GM12872 (cell line): ENCODE results near the gene LAIR2.

Experiments
- TF ChIP-seq, protein P1 (sequence below): IDR thresholded peaks from 3 replicates; pipeline ENCODE4 v1.5.1; 2011; ENCODE audit warnings: low read depth, mild to moderate bottlenecking, low read length, moderate library complexity; ENCODE audit not compliant: insufficient read depth

LAIR2 gene

DNA sequence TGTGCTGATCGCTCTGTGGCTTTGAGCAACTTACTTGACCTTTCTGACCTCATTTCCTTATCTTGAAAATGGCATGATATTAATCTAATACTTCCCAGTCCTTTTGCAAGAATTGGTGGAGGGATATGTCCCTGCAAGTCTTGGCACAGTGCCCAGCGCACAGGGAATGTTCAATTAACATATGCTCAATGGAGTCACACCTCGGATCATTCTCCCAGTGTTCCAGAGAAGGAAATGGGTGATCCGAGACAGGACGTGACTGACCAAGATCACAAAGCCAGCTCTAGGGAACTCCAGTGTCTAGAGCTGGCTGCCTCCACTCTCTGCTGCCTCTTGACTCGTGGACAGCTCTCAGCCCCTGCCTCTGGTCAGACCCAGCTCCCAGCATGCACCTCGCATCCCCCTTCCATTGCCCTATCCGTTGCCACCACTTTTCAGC, 33.1 kb upstream of the LAIR2 start:
- TF ChIP-seq, protein P1, sequence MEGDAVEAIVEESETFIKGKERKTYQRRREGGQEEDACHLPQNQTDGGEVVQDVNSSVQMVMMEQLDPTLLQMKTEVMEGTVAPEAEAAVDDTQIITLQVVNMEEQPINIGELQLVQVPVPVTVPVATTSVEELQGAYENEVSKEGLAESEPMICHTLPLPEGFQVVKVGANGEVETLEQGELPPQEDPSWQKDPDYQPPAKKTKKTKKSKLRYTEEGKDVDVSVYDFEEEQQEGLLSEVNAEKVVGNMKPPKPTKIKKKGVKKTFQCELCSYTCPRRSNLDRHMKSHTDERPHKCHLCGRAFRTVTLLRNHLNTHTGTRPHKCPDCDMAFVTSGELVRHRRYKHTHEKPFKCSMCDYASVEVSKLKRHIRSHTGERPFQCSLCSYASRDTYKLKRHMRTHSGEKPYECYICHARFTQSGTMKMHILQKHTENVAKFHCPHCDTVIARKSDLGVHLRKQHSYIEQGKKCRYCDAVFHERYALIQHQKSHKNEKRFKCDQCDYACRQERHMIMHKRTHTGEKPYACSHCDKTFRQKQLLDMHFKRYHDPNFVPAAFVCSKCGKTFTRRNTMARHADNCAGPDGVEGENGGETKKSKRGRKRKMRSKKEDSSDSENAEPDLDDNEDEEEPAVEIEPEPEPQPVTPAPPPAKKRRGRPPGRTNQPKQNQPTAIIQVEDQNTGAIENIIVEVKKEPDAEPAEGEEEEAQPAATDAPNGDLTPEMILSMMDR = no peak

DNA sequence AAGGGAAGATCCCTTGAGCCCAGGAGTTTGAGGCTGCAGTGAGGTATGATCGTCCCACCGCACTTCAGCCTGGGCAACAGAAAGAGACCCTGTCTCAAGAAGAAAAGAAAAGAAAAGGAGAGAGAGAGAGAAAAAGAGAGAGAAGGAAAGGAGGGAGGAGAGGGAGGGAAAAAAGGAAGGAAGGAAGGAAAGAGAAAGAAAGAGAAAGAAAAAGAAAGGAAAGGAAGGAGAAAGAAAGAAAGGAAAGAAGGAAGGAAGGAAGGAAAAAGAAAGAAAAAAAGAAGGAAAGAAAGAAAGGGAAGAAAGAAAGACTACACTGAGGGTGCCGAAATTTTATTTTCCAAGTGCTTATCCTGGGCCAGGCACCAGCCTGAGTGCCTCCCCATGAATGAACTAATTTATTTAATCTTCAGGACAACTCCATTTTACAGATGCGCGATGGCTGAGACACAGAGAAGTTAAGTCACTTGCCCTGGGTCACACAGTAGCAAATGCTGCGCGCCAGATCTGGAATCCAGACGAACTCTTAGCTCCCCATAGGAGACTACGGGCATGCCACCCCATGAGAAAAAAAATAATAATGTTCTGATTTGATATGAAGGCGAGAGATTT, 32.2 kb upstream of the LAIR2 start:
- TF ChIP-seq, protein P1 = no peak

- TF ChIP-seq, protein P1 = no peak
Observed at GRCh38 chr19:54470991-54471782, 31.4 kb upstream of the LAIR2 start.

DNA sequence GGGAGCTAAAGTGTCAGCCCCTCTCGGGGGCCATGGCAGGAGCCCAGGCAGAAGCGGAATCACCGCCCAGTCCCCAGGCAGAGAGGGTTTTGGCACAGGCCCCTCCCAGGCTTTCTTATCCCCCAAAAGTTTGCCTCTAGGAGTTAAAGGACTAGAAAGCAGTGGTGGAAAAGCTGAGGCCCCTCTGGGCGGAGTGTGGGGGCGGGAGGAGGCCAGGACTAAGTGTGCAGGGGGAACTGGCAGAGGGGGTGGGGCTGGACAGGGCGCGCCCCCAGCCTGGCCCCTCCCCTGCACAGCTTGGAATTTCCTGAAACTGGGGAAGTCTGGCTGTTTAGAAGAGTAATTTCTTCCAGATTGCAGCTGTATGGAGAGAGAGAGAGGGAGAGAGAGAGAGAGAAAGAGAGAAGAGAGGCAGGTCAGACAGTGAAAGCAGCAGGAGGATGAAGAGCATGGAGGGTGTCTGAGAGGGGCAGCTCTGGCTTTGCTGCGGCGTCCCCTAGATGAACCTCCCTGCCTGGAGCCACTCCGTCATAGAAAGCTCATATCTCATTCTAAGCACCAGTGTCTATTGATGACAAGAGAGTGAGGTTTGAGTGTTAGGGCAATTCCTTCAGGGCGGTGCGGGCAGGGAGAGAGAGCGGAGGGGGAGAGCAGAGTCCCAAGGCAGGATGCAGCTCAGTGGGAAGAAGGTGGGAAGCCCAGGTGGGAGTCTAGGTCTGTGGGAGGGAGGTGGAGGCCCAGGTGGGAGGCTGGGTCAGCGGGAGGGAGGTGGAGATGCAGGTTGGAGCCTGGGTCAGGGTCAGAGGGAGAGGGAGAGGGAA, 29.4 kb upstream of the LAIR2 start, which contains the start of gene CDC42EP5:
Gene CDC42EP5 (minus strand): TSS at position 226 of the 821 bp plus-strand sequence. CDS start 7,749 bp downstream, outside the sequence.
- TF ChIP-seq, protein P1 = no peak

GRCh38 chr19:54473892-54474372, 28.7 kb upstream of the LAIR2 start:
- TF ChIP-seq, protein P1 = no peak

- TF ChIP-seq, protein P1 = no peak
Observed at GRCh38 chr19:54475706-54476105, 26.9 kb upstream of the LAIR2 start.

DNA sequence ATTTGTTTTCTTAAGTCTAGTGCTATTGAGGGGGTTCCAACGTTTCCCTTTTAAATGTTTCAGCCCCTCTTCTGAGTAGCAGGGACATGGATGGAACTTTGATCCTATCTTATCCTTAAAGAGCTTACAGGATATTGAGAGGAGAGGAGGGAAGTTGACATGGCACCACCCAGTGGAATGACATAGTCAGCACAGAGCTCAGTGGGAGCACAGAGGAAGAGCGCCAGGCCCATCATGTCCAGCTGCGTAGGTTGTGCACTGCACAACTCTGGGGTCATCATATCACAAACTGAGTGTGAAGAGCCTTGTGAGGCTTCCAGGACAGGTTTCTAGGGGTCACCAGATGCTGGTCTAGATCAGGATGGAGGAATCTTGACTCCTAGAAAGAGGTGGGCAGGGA, 25.0 kb upstream of the LAIR2 start:
- TF ChIP-seq, protein P1 = no peak
